Pons (tissue), 1 donor: ENCODE data around the gene MAL.
A peak's percentile ranks its signal among the peaks of the same experiment; 100 is the strongest.
"Not testable (repeated sequence)": the region's sequence is repeated elsewhere in the genome, so short reads cannot be mapped to it uniquely, and the experiment has no call there.

Experiments
- DNase-seq: peaks from one replicate; pipeline ENCODE4 v3.0.0-alpha.2; 2016; ENCODE audit warnings: low spot score

Gene MAL

DNA sequence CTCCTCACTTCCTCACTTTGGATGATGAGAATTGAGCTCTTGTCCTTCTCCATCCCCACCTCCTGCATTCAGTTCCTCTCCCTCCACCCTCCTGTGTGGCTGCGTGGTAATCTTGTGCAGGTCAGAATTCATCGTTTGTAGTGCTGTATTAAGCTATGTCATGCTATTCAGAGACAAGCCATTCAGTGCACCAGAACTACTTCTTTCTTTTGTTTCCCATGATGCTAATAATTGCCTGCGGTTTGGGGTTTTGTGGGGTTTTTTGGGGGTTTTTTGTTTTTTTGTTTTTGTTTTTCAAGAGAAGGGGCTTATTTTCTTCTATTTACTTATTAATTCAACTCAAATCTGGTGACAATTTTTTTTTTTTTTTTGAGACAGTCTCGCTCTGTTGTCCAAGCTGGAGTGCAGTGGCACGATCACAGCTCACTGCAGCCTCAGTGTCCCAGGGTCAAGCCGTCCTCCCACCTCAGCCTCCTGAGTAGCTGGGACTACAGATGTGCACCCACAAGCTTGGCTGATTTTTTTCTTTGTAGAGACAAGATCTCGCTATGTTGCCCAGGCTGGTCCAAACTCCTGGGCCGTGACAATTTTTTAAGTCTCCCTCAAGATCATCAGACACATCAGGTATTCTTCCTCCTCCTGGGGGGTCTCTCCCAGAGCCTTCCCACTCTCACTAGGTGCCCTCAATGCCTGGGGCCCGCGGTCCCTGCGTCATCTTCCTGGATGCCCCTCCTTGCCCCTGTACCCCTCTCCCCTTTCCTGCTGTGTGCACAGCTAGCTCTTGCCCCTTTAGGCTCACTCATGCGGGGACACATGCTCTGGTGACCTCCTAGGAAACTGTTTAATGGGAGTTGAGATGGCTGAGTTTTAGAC lies 37.8 kb downstream of the MAL start:
- DNase-seq: peak; percentile 54

- no peak for DNase-seq
Measured at GRCh38 chr2:95068256-95068655, 42.7 kb downstream of the MAL start.

- no peak for DNase-seq
Measured at GRCh38 chr2:95069465-95069864, 44.0 kb downstream of the MAL start.

- peak; percentile 73 for DNase-seq
Measured at GRCh38 chr2:95071856-95072255, 46.3 kb downstream of the MAL start.

DNA sequence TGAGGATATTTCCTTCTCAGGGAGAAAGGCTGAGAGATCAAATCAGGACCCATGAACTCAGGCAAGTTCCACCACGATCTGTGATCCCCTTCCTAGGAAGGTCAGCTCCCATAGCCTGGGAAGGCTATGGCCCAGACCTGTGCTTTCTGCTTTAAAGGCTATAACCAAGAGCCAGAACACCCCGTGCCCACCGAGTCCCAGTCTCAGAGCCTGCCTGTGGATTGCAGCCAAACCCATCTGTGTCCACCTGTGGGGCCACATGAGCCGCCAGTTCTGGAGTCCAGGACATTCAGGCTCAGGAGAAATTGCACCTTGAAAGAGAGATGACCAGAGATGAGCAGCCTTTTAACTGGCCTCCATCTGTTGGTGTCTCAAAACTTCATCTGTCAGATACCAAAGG lies 46.9 kb downstream of the MAL start:
- DNase-seq: no peak

- peak; percentile 83 for DNase-seq
Measured at GRCh38 chr2:95073856-95074662, 48.6 kb downstream of the MAL start.

GRCh38 chr2:95074663-95075439 lies 49.3 kb downstream of the MAL start:
- no peak for DNase-seq

DNA sequence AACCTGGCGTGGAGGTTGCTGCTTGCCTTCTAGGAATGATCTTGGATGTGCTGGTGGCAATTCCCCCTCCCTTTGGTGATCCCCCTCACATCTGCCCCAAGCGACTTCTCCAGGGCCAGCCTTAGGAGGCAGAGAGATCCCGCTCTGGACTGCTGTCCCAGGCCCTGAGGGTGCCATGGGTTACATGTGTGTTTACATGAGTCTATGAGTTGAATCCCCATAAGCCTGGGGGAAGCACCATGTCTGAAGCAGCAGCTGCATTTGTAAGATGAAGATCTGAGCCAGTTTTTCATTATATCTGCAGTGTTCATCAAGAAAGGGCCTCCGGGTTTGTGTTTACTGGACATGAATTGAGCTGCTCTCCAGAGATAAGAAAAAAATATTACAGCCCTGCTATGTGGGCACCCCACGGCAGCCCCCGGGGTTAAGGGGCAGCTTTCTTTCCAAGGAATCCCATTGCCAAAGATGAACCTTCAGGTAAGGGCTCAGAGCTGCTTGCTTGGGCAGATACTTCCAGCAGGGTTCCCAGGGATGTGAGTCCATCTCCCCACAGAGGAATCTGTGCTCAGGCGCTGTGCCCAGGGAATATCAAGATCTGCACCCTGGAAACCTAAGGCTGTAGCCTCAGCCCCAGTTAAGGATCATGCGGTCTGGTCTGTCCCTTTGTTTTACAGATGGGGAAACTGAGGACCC lies 50.1 kb downstream of the MAL start:
- no peak for DNase-seq

- DNase-seq: peak; percentile 72
Measured at GRCh38 chr2:95076705-95077529, 51.4 kb downstream of the MAL start.

DNA sequence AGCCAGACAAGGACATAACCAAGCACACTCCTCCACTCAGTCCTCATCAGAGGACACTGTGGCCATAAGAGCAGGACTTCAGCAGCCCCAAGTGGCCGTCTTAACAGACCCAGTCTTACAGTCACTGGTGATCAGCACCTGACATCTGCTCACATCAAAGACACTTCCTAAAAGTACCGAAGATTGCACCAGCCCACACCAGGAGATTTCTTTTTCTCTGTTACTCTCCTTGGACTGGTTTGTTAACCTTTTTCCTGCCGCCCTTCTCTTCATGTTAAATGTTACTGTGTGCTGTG lies 52.0 kb downstream of the MAL start:
- peak; percentile 87 for DNase-seq

DNA sequence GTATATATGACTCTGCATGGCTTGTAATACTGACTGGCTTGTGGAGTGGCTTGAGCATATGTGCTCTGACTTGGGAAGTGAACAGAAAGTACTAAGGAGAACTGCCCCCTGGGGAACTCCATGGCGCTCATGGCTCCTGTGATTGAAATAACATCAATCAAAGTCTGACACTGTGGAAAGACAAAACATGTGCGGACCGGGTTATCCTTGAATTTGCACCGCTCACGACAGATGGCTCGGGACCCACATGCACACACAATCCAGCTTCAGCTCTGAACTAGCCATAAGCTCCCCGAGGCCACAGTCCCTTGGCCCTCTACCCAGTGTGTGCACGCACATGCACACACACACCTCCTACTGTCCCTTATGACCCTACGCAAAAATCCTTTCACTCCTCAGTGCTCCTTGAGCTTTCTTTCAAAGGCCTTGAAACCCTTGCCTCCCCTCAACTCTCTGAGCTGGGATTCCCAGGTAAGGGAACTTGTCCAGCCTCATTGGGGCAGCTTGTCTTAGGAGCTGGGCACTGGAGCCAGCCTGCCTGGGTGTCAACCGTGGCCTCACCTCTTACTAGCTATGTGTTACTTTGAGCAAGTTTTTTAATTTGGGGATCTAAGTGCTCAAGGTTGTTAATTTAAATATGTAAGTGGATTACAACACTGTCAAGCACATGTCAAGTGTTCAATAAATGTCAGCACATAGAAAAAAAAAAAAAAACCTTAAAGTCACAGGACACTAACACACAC lies 52.5 kb downstream of the MAL start:
- DNase-seq: no peak

DNA sequence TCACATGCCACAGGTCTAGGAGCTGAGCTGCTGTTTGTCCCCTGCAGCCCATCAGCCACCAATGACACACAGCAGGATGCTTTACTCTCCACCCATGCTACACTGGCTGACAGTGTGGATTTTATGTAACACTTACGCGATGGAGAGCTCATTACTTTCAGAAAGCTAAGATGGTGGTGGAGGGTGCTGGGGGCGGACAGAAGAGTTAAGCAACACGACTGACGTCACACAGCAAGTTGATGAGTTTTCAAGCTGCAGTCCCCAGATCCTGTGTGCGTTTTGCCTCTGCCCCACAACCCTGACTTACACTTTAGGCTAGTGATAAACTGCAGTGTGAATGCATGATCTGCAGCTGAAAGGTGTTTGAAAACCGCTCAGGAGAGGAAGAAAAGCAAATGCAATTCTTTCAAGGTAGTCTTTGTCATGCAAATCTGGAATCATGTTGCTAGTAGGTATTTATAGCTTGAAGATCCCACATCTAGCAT lies 53.7 kb downstream of the MAL start:
- DNase-seq: no peak

DNA sequence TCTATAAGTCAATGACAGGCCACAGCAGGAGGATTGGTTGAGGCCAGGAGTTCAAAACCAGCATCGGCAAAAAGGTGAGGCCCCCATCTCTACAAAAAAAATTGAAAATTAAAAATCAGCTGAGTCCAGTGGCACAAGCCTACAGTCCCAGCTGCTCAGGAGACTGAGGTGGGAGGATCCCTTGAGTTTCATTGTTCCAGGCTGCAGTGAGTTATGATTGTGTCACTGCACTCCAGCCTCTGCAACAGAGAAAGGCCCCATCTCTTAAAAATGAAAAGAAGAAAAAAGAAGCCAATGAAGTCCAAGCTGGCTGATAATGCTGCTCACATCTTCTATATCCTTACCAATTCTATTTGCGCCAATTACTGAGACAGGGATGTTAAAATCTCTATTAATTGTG lies 57.0 kb downstream of the MAL start:
- DNase-seq: no peak

DNA sequence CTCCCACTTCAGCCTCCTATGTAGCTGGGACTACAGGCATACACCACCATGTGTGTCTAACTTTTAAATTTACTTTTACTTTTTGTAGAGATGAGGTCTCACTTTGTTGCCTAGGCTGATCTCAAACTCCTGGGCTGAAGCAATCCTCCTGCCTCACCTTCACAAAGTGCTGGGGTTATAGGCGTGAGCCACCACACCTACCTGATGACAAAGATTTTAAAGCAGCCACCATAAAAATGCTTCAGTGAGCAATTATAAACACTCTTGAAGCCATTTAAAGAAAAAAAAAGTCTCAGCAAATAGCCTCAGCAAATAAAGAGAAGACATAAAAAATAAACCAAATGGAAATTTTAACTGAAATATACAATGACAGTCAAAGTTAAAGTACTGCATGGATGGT lies 60.5 kb downstream of the MAL start:
- no peak for DNase-seq

DNA sequence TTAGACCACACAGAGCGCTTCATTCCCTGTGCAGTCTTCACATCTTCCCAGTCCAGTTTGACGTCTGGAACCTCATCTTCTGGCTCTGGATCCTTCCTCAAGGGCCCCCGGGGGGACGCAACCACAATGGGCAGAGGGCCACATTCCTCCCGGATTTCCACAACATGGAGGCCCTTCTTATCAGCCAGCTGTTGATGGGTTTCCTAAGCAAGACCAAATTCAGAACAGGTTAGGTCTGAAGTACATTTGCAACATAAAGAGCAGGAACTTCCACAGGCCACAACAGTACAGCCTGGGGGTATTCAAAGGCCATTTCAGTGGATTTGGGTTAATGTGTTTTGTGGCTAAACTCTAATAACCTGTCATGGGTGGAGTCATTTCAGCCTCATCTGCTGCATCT lies 61.9 kb downstream of the MAL start:
- DNase-seq: no peak

DNA sequence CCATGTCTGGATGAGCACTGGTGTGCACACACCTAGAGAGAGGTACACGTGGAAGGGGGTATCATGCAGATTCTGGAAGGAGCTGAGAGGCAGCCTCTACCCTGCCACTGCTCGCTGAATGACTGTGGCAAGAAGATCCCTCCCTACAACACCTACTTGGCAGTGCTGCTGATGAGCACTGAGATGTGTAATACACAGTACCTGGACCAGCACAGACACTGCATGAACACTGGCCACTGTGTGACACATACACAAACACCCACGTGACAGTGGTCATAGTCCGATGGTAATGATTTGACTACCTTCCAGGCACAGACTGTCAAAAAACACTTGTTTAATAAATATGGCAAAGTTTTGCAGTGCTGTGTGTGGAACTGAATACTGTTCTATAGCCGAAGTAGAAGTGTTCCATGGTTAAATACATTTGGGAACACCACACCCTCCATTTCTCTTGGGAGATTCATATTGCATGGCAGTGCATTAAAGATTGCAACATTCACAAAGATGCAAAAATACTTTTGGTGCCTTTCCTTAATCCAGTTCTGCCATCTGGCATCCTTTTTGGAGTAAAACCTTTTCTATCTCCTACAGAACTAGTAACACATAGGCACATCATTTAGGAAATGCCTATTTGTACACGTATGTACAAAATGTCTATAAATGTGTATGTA lies 66.5 kb downstream of the MAL start:
- no peak for DNase-seq

- not testable (repeated sequence) for DNase-seq
Measured at GRCh38 chr2:95098273-95098672, 72.8 kb downstream of the MAL start.

- no peak for DNase-seq
Measured at GRCh38 chr2:95099910-95100309, 74.4 kb downstream of the MAL start.
